Smooth muscle cell of the brain vasculature (primary cell): ENCODE measurements around the gene CRYGC.

ENCODE experiments used
- DNase-seq: peaks from one replicate; pipeline ENCODE4 v3.0.0-alpha.2; 2012; ENCODE audit warnings: low read depth, low spot score

The CRYGC gene

DNA sequence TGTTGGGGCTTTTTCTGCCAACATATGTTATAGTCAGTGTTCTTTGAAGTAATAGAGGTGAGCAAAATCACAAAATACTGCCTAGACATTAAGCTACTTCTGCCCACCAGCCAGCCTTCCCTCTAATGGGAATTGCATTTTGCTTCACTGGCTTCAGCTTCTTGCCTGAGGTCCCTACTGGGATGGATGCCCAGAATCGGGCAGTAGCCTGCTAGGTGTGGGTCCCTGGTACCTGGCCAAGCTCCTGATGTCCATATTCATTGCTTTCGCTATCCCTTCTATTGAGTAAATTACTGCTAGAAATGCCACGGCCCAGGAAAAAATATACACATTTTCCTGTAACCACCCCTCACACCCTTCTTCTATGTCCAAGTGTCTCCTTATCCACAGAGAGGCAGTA, 32.3 kb downstream of the CRYGC start:
- DNase-seq, result no peak

- no peak for DNase-seq
Observed at GRCh38 chr2:208096080-208096479, 33.5 kb downstream of the CRYGC start.

GRCh38 chr2:208093128-208093527, 36.5 kb downstream of the CRYGC start:
- DNase-seq, result no peak

DNA sequence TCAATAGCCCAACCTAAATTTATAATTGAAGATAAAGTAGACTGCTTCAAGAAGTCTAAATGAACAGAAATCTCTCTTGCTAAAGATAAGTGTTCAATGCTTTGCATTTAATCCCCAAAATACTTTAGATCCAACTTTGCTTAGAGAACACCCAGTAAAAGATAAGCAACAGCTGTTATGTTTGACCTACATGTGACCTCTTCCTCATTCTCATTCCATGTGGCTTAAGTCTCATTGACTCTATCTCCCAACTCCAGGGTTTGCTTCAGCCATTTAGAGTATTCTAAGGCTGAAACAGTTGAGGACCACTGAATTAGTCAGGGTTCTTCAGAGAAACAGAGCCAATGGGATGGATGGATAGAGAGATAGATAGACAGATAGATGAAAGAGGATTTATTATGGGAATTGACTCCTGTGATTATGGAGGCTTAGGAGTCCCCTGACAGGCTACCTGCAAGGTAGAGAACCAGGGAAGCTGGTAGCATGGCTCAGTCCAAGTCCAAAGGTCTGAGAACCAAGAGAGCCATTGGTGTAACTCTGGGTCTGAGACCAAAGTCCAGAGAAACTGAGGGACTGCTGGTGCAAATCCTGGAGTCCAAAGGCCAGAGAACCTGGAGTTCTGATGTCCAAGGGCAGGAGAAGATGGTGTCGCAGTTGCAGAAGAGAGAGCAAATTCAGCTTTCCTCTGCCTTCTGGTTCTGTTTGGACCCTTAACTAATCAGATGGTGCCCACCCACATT, 37.4 kb downstream of the CRYGC start:
- DNase-seq, result no peak

- DNase-seq, result no peak
Observed at GRCh38 chr2:208090420-208090819, 39.2 kb downstream of the CRYGC start.

DNA sequence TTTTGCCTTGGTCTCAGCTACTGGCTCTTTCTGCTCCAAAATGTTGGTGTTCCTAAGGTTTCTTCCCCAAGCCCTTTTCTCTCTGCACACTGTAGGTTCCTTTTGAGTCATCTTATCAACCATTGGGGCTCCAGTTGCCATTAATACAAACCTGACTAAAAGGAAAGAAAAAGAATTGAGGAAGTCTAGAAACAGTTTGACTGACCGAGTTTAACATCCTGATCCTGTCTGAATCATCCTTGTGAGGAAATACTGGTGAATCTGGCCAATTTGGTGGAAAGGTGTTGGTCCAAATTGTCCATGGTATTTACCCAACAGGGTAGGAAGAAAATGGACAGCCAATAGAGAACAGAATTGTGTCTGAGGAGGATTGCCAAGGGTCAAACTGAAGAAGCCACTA, 43.6 kb downstream of the CRYGC start:
- no peak for DNase-seq

GRCh38 chr2:208083807-208084206, 45.8 kb downstream of the CRYGC start:
- no peak for DNase-seq
